ENCODE data around the gene MIPOL1. TPM values are rescaled to one million over a fixed set of nuclear protein-coding genes. Genes with fewer than 3 reads are reported as not detected.

MIPOL1 gene
- total and polyA plus RNA-seq, 2 of the 13 experiments (the other 11 are each of a cell fraction or from before 2014, with no cell fraction given): 8.6 to 34.2 TPM

GRCh38 chr14:37595809-37596621 lies 398.3 kb downstream of the MIPOL1 start (continued):
- TF ChIP-seq KLF13 (CRISPR knock-in tag; IDR thresholded peaks at IDR 0.05): 0 out of 2 replicates have a peak, but pooled peaks have one; percentile 67
- no peak for TF ChIP-seq ZNF251 (CRISPR knock-in tag; IDR thresholded peaks at IDR 0.05)
- TF ChIP-seq ZBTB8A (CRISPR knock-in tag; IDR thresholded peaks at IDR 0.05; ENCODE audit: borderline replicate concordance, low read depth): peak; percentile 78; the same call in 1 of the 2 replicates
- TF ChIP-seq SMC3 (IDR thresholded peaks at IDR 0.05; ENCODE audit: low read length): no peak
- peak; percentile 92 for TF ChIP-seq MXD4 (CRISPR knock-in tag; IDR thresholded peaks at IDR 0.05)
- TF ChIP-seq ZNF709 (CRISPR knock-in tag; IDR thresholded peaks at IDR 0.05): peak; percentile 47; the same call in 1 of the 2 replicates
- TF ChIP-seq NRL (CRISPR knock-in tag; IDR thresholded peaks at IDR 0.05; ENCODE audit: borderline replicate concordance): peak; percentile 99
- no peak for TF ChIP-seq TRIM24 (CRISPR knock-in tag; IDR thresholded peaks at IDR 0.05)
- no peak for TF ChIP-seq FOXM1 (CRISPR knock-in tag; IDR thresholded peaks at IDR 0.05)
- peak; percentile 78 for TF ChIP-seq PAXIP1 (CRISPR knock-in tag; conservative IDR thresholded peaks at IDR 0.05)
- TF ChIP-seq KLF9 (CRISPR knock-in tag; IDR thresholded peaks at IDR 0.05; ENCODE audit: low read depth): no peak; the same call in 1 of the 2 replicates
- TF ChIP-seq HOXA7 (CRISPR knock-in tag; IDR thresholded peaks at IDR 0.05): no peak
- peak; percentile 87 for TF ChIP-seq ETV6 (CRISPR knock-in tag; conservative IDR thresholded peaks at IDR 0.05)
- TF ChIP-seq HNRNPUL1 (IDR thresholded peaks at IDR 0.05; ENCODE audit: low read depth, low read length): no peak
- no peak for TF ChIP-seq ZC3H13 (CRISPR knock-in tag; IDR thresholded peaks at IDR 0.05)
- TF ChIP-seq ISL2 (CRISPR knock-in tag; IDR thresholded peaks at IDR 0.05): peak; percentile 78
- TF ChIP-seq PHF21A (CRISPR knock-in tag; IDR thresholded peaks at IDR 0.05): peak; percentile 95
- no peak for TF ChIP-seq GPN1 (CRISPR knock-in tag; IDR thresholded peaks at IDR 0.05; ENCODE audit: borderline replicate concordance)
- TF ChIP-seq FOXK2 (IDR thresholded peaks at IDR 0.05): peak; percentile 38; the same call in 1 of the 2 replicates
- no peak; the same call in 1 of the 2 replicates for TF ChIP-seq ZKSCAN5 (CRISPR knock-in tag; IDR thresholded peaks at IDR 0.05)
- TF ChIP-seq, protein P1, sequence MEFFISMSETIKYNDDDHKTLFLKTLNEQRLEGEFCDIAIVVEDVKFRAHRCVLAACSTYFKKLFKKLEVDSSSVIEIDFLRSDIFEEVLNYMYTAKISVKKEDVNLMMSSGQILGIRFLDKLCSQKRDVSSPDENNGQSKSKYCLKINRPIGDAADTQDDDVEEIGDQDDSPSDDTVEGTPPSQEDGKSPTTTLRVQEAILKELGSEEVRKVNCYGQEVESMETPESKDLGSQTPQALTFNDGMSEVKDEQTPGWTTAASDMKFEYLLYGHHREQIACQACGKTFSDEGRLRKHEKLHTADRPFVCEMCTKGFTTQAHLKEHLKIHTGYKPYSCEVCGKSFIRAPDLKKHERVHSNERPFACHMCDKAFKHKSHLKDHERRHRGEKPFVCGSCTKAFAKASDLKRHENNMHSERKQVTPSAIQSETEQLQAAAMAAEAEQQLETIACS (CRISPR knock-in tag; IDR thresholded peaks at IDR 0.05): peak; percentile 66
- no peak for TF ChIP-seq PLRG1 (conservative IDR thresholded peaks at IDR 0.05)
- peak; percentile 72 for TF ChIP-seq SOX5 (CRISPR knock-in tag; IDR thresholded peaks at IDR 0.05; ENCODE audit: borderline replicate concordance)
- peak; percentile 95 for TF ChIP-seq PAX8 (CRISPR knock-in tag; IDR thresholded peaks at IDR 0.05; ENCODE audit: borderline replicate concordance)
- TF ChIP-seq ONECUT2 (CRISPR knock-in tag; IDR thresholded peaks at IDR 0.05): peak; percentile 65
- peak; percentile 78; the same call in 1 of the 2 replicates for TF ChIP-seq ZSCAN20 (CRISPR knock-in tag; IDR thresholded peaks at IDR 0.05; ENCODE audit: borderline replicate concordance)
- TF ChIP-seq ARHGAP35 (CRISPR knock-in tag; IDR thresholded peaks at IDR 0.05; ENCODE audit: borderline replicate concordance): peak; percentile 98
- TF ChIP-seq SSRP1 (CRISPR knock-in tag; IDR thresholded peaks at IDR 0.05): peak; percentile 83
- peak; percentile 79 for TF ChIP-seq MIER2 (CRISPR knock-in tag; IDR thresholded peaks at IDR 0.05)
